GM18907 (cell line): ENCODE results near the gene RC3H2.
"Not testable (repeated sequence)": the region's sequence is repeated elsewhere in the genome, so short reads cannot be mapped to it uniquely, and the experiment has no call there.

Experiments
- ATAC-seq: cut with Tn5 transposase; IDR thresholded peaks from one replicate; pipeline ENCODE4 v1.9.1; 2021; ENCODE audit warnings: mild to moderate bottlenecking, moderate library complexity; ENCODE audit not compliant: unreplicated experiment

RC3H2 gene

GRCh38 chr9:122845116-122845515 is 60.0 kb downstream of the RC3H2 start:
- ATAC-seq: no peak

GRCh38 chr9:122844137-122844536 is 61.0 kb downstream of the RC3H2 start:
- ATAC-seq: no peak

- ATAC-seq: no peak
These were observed 63.7 kb downstream of the RC3H2 start for GRCh38 chr9:122841501-122841900.

- not testable (repeated sequence) for ATAC-seq
These were observed 66.7 kb downstream of the RC3H2 start for GRCh38 chr9:122838441-122838840.

- ATAC-seq: no peak
These were observed 67.8 kb downstream of the RC3H2 start for GRCh38 chr9:122837266-122837850.

GRCh38 chr9:122835313-122835731 is 69.8 kb downstream of the RC3H2 start:
- ATAC-seq: no peak

- ATAC-seq: no peak
These were observed 73.0 kb downstream of the RC3H2 start for GRCh38 chr9:122832194-122832593.

GRCh38 chr9:122828965-122829284 is 76.2 kb downstream of the RC3H2 start:
- ATAC-seq: not testable (repeated sequence)

- ATAC-seq: peak; percentile 10
These were observed 77.4 kb downstream of the RC3H2 start for GRCh38 chr9:122827761-122828093.

- no peak for ATAC-seq
These were observed 82.2 kb downstream of the RC3H2 start for GRCh38 chr9:122822938-122823337.

- ATAC-seq: no peak
These were observed 83.1 kb downstream of the RC3H2 start for GRCh38 chr9:122822056-122822455.

GRCh38 chr9:122821278-122821943 is 83.7 kb downstream of the RC3H2 start:
- no peak for ATAC-seq

- no peak for ATAC-seq
These were observed 84.7 kb downstream of the RC3H2 start for GRCh38 chr9:122820490-122820845.

GRCh38 chr9:122819791-122820489 is 85.2 kb downstream of the RC3H2 start:
- no peak for ATAC-seq

GRCh38 chr9:122819326-122819725 is 85.8 kb downstream of the RC3H2 start:
- no peak for ATAC-seq

GRCh38 chr9:122816163-122816867 is 88.8 kb downstream of the RC3H2 start:
- no peak for ATAC-seq

GRCh38 chr9:122815544-122815943 is 89.6 kb downstream of the RC3H2 start:
- ATAC-seq: no peak

- ATAC-seq: no peak
These were observed 90.6 kb downstream of the RC3H2 start for GRCh38 chr9:122814545-122814944.

GRCh38 chr9:122812736-122813135 is 92.4 kb downstream of the RC3H2 start:
- no peak for ATAC-seq

GRCh38 chr9:122810306-122810946 is 94.7 kb downstream of the RC3H2 start:
- ATAC-seq: peak; percentile 83

- not testable (repeated sequence) for ATAC-seq
These were observed 95.9 kb downstream of the RC3H2 start for GRCh38 chr9:122809261-122809660.
